Measurements from ENCODE around the gene PALD1. TPM values are rescaled to one million over a fixed set of nuclear protein-coding genes. Genes with fewer than 3 reads are reported as not detected.

PALD1 gene
- total and polyA plus RNA-seq, 7 donors: 1.8 to 33.8 (median 13.9) TPM

GRCh38 chr10:70546584-70546983 lies 68.0 kb downstream of the PALD1 start:
- DNase-seq: no peak
- Histone ChIP-seq H3K9me3 (no peaks in the 10 kb centered on the region), H3K27me3 (no peaks in the 10 kb centered on the region), H3K27ac (no peak overlapping the region), H3K36me3 (peaks cover 0 to 56% (median 0%) of the 10 kb centered on the region in 4 donors), H3K4me1 (peaks cover 0 to 4% (median 1%) of the 10 kb centered on the region in 4 donors), H3K4me3 (no peak overlapping the region)
- 7 to 53% methylated on average over 3 of the region's 3 CpGs for WGBS, 2 donors
- TF ChIP-seq POLR2AphosphoS5 (IDR thresholded peaks at IDR 0.05): no peak
- no peak for TF ChIP-seq EP300 (IDR thresholded peaks at IDR 0.05)
- TF ChIP-seq, protein P1, sequence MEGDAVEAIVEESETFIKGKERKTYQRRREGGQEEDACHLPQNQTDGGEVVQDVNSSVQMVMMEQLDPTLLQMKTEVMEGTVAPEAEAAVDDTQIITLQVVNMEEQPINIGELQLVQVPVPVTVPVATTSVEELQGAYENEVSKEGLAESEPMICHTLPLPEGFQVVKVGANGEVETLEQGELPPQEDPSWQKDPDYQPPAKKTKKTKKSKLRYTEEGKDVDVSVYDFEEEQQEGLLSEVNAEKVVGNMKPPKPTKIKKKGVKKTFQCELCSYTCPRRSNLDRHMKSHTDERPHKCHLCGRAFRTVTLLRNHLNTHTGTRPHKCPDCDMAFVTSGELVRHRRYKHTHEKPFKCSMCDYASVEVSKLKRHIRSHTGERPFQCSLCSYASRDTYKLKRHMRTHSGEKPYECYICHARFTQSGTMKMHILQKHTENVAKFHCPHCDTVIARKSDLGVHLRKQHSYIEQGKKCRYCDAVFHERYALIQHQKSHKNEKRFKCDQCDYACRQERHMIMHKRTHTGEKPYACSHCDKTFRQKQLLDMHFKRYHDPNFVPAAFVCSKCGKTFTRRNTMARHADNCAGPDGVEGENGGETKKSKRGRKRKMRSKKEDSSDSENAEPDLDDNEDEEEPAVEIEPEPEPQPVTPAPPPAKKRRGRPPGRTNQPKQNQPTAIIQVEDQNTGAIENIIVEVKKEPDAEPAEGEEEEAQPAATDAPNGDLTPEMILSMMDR (IDR thresholded peaks at IDR 0.05): no peak
- TF ChIP-seq POLR2A (IDR thresholded peaks at IDR 0.05): no peak
- intact Hi-C loops (cut with DNase I): loop anchor here (10.0 kb wide), 1 partner anchor 322 kb away; no protein-coding TSS in a partner anchor

GRCh38 chr10:70549351-70549961 lies 70.9 kb downstream of the PALD1 start:
- 79 to 85% methylated on average over 12 of the region's 12 CpGs for WGBS, 2 donors
- intact Hi-C loops (cut with DNase I): loop anchor here (10.0 kb wide), 1 partner anchor 325 kb away; no protein-coding TSS in a partner anchor

GRCh38 chr10:70549962-70550458 lies 71.4 kb downstream of the PALD1 start:
- H3K27me3 ChIP-seq: no peaks in the 10 kb centered on the region
- intact Hi-C loops (cut with DNase I): loop anchor here (1.0 to 10.0 kb wide), 4 partner anchors 142 to 332 kb away; no protein-coding TSS in a partner anchor
- H3K36me3 ChIP-seq: peaks cover 0 to 49% (median 0%) of the 10 kb centered on the region in 4 donors
- no peak for TF ChIP-seq EP300 (IDR thresholded peaks at IDR 0.05)
- TF ChIP-seq, protein P1 (IDR thresholded peaks at IDR 0.05): peak; percentile 69 to 94 (median 89)
- WGBS, 2 donors: 57 to 91% methylated on average over 3 of the region's 3 CpGs
- no peak overlapping the region for H3K4me3 ChIP-seq
- DNase-seq: no peak
- peaks cover 0 to 13% (median 5%) of the 10 kb centered on the region in 4 donors for H3K4me1 ChIP-seq
- no peaks in the 10 kb centered on the region for H3K9me3 ChIP-seq
- no peak overlapping the region for H3K27ac ChIP-seq

More at GRCh38 chr10:70549351-70549961, 70.9 kb downstream of the PALD1 start:
- Histone ChIP-seq H3K4me3 (no peak overlapping the region), H3K36me3 (peaks cover 0 to 48% (median 0%) of the 10 kb centered on the region in 4 donors), H3K9me3 (no peaks in the 10 kb centered on the region), H3K4me1 (peaks cover 0 to 13% (median 5%) of the 10 kb centered on the region in 4 donors), H3K27me3 (no peaks in the 10 kb centered on the region), H3K27ac (no peak overlapping the region)
- TF ChIP-seq EP300 (IDR thresholded peaks at IDR 0.05) (no peak), POLR2AphosphoS5 (IDR thresholded peaks at IDR 0.05) (no peak), POLR2A (IDR thresholded peaks at IDR 0.05) (no peak)
- TF ChIP-seq, protein P1 (IDR thresholded peaks at IDR 0.05): no peak
- no peak for DNase-seq

DNA sequence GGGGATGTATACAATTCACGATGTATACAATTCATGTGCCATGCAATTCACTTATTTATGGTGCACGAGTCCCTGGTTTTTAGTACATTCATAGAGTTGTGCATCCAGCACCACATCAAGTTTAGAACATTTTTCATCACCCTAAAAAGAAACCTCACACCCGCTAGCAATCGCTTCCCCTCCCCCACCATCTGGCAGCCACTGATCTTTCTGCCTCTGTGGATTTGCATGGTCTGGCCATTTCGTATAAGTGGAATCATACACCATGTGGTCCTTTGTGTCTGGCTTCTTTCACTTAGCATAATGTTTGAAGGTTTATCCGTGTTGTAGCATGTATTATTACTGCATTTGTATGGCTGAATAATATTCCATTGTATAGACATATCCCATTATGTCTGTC lies 71.9 kb downstream of the PALD1 start:
- TF ChIP-seq, protein P1 (IDR thresholded peaks at IDR 0.05): no peak
- TF ChIP-seq POLR2AphosphoS5 (IDR thresholded peaks at IDR 0.05) (no peak), POLR2A (IDR thresholded peaks at IDR 0.05) (no peak), EP300 (IDR thresholded peaks at IDR 0.05) (no peak)
- WGBS, 2 donors: 72 to 87% methylated on average over 6 of the region's 6 CpGs
- intact Hi-C loops (cut with DNase I): loop anchor here (1.0 to 5.0 kb wide), 3 partner anchors 142 to 332 kb away; no protein-coding TSS in a partner anchor
- no peak for DNase-seq
- Histone ChIP-seq H3K9me3 (no peaks in the 10 kb centered on the region), H3K36me3 (peaks cover 0 to 53% (median 0%) of the 10 kb centered on the region in 4 donors), H3K4me3 (no peak overlapping the region), H3K4me1 (peaks cover 0 to 13% (median 5%) of the 10 kb centered on the region in 4 donors), H3K27ac (no peak overlapping the region), H3K27me3 (no peaks in the 10 kb centered on the region)

Data from sigmoid colon (tissue), 7 donors.